ENCODE data around the gene CD109. TPM values are rescaled to one million over a fixed set of nuclear protein-coding genes. Genes with fewer than 3 reads are reported as not detected.

Gene CD109
- total and polyA plus RNA-seq, 10 of the 15 experiments (the other 5 are each of a cell fraction or from before 2014, with no cell fraction given) = 0.27 to 4.4 (median 2.1) TPM

DNA sequence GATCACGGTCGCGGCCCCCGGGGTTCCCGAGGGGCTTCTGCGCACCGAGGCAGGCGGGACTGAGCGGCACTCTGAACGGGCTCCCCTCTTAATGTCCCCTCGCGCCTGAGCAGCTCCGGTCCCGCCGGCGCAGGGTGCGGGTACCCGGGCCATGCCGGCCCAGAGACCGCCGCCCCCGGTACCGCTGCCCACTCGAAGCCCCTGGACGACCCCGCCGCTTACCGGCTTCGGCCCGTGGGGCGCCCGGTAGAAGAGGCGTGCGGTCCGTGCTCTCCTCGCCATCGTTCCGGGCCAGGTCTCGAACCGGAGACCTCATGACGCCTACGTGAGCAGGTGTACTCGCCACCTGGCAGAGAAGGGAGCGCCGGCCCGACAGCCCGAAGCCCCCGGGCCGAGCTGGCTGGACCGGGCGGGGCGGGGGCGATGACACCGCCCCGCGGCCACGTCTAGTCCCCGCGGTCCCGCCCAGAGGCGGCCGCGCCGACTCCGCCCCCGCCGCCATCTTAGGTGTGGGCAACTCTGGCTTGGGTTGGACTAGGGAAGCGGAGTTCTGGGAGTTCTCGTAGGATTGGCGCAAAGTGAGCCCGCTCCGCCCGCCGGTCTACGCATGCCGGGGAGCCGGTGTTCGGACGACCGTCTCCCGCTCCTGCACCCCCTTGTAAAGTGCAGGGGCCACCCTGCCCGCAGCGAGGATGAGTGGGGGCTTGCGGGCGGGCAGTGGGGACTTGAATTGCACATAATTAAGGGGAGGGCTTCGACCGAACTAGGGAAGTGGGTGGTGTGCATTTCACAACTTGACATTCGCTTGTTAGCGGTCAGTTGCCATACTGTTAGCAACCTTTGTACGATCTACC lies 42.2 kb upstream of the CD109 start, which contains the start of gene SLC17A5 (continued):
- TF ChIP-seq POU2F2 (IDR thresholded peaks at IDR 0.05; ENCODE audit: borderline replicate concordance, low read depth, low read length) (no peak), ATF3 (IDR thresholded peaks at IDR 0.05; ENCODE audit: borderline replicate concordance, extremely low read depth, low read depth, low read length) (no peak), JUNB (IDR thresholded peaks at IDR 0.05) (no peak), ZSCAN29 (IDR thresholded peaks at IDR 0.05) (no peak), POLR2AphosphoS5 (IDR thresholded peaks at IDR 0.05; ENCODE audit: low read length) (peak; percentile 67; the same call in 1 of the 2 replicates), DPF2 (IDR thresholded peaks at IDR 0.05) (peak; percentile 87), CREB1 (IDR thresholded peaks at IDR 0.05; ENCODE audit: low read depth) (peak; percentile 66; the same call in 1 of the 2 replicates), TBL1XR1 (IDR thresholded peaks at IDR 0.05; ENCODE audit: low read depth, low read length) (no peak), SIX5 (IDR thresholded peaks at IDR 0.05; ENCODE audit: low read depth, low read length, severe bottlenecking) (peak; percentile 65), IKZF1 (conservative IDR thresholded peaks at IDR 0.05) (peak; percentile 91), SP1 (IDR thresholded peaks at IDR 0.05; ENCODE audit: low read depth, low read length) (peak; percentile 65), ZNF207 (IDR thresholded peaks at IDR 0.05; ENCODE audit: borderline replicate concordance) (peak; percentile 72; the same call in 1 of the 2 replicates), SMC3 (IDR thresholded peaks at IDR 0.05; ENCODE audit: borderline replicate concordance, low read length) (no peak), PKNOX1 (IDR thresholded peaks at IDR 0.05) (no peak; the same call in 1 of the 2 replicates), YBX1 (IDR thresholded peaks at IDR 0.05) (no peak), ZNF274 (IDR thresholded peaks at IDR 0.05; ENCODE audit: insufficient read depth, insufficient read length) (no peak), RELB (IDR thresholded peaks at IDR 0.05; ENCODE audit: low read depth) (peak; percentile 69), BACH1 (IDR thresholded peaks at IDR 0.05; ENCODE audit: borderline replicate concordance) (no peak; the same call in 1 of the 2 replicates), PML (IDR thresholded peaks at IDR 0.05; ENCODE audit: low read length) (peak; percentile 51; the same call in 1 of the 2 replicates), STAT1 (conservative IDR thresholded peaks at IDR 0.05) (no peak)
- TF ChIP-seq, protein P1, sequence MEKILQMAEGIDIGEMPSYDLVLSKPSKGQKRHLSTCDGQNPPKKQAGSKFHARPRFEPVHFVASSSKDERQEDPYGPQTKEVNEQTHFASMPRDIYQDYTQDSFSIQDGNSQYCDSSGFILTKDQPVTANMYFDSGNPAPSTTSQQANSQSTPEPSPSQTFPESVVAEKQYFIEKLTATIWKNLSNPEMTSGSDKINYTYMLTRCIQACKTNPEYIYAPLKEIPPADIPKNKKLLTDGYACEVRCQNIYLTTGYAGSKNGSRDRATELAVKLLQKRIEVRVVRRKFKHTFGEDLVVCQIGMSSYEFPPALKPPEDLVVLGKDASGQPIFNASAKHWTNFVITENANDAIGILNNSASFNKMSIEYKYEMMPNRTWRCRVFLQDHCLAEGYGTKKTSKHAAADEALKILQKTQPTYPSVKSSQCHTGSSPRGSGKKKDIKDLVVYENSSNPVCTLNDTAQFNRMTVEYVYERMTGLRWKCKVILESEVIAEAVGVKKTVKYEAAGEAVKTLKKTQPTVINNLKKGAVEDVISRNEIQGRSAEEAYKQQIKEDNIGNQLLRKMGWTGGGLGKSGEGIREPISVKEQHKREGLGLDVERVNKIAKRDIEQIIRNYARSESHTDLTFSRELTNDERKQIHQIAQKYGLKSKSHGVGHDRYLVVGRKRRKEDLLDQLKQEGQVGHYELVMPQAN (conservative IDR thresholded peaks at IDR 0.05) = peak; percentile 29
- TF ChIP-seq, protein P2, sequence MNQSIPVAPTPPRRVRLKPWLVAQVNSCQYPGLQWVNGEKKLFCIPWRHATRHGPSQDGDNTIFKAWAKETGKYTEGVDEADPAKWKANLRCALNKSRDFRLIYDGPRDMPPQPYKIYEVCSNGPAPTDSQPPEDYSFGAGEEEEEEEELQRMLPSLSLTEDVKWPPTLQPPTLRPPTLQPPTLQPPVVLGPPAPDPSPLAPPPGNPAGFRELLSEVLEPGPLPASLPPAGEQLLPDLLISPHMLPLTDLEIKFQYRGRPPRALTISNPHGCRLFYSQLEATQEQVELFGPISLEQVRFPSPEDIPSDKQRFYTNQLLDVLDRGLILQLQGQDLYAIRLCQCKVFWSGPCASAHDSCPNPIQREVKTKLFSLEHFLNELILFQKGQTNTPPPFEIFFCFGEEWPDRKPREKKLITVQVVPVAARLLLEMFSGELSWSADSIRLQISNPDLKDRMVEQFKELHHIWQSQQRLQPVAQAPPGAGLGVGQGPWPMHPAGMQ (IDR thresholded peaks at IDR 0.05; ENCODE audit: borderline replicate concordance) = no peak
- TF ChIP-seq, protein P3, sequence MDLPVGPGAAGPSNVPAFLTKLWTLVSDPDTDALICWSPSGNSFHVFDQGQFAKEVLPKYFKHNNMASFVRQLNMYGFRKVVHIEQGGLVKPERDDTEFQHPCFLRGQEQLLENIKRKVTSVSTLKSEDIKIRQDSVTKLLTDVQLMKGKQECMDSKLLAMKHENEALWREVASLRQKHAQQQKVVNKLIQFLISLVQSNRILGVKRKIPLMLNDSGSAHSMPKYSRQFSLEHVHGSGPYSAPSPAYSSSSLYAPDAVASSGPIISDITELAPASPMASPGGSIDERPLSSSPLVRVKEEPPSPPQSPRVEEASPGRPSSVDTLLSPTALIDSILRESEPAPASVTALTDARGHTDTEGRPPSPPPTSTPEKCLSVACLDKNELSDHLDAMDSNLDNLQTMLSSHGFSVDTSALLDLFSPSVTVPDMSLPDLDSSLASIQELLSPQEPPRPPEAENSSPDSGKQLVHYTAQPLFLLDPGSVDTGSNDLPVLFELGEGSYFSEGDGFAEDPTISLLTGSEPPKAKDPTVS (IDR thresholded peaks at IDR 0.05; ENCODE audit: low read depth, low read length) = no peak
